Lower lobe of right lung (tissue), 2 donors: ENCODE data around the gene IFNLR1. TPM values are rescaled to one million over a fixed set of nuclear protein-coding genes. Genes with fewer than 3 reads are reported as not detected.

Experiments used
- ATAC-seq, 2 donors: fragments of 200-7000 bp; cut with Tn5 transposase; one replicate each; pipeline ENCODE4 v1.9.1; 2020 to 2022; ENCODE audit warnings: mild to moderate bottlenecking in 2 of 2, moderate library complexity in 2 of 2
- DNase-seq: peaks from one replicate; pipeline ENCODE4 v3.0.0-alpha.2; 2020
- H3K27ac ChIP-seq: fragments of 200-600 bp; one replicate; pipeline ENCODE4 v1.8.0; 2022
- H3K27me3 ChIP-seq: fragments of 200-600 bp; one replicate; pipeline ENCODE4 v1.8.0; 2022; ENCODE audit warnings: low read depth
- H3K36me3 ChIP-seq: fragments of 200-600 bp; one replicate; pipeline ENCODE4 v1.8.0; 2022; ENCODE audit warnings: mild to moderate bottlenecking
- H3K4me1 ChIP-seq: fragments of 200-600 bp; one replicate; pipeline ENCODE4 v1.8.0; 2022
- H3K4me3 ChIP-seq: fragments of 200-600 bp; one replicate; pipeline ENCODE4 v1.8.0; 2022; ENCODE audit warnings: mild to moderate bottlenecking
- H3K9me3 ChIP-seq: fragments of 200-600 bp; one replicate; pipeline ENCODE4 v1.8.0; 2022
- CTCF ChIP-seq: fragments of 200-600 bp; IDR thresholded peaks from one replicate; pipeline ENCODE4 v1.8.0; 2022; ENCODE audit warnings: antibody characterized with exemption, mild to moderate bottlenecking
- intact Hi-C: fragments of 100-400 bp; cut with DNase I; formaldehyde crosslinking; loops from one replicate; pipeline ENCODE4 v1.11.0; 2022
- total RNA-seq: library from RNA; stranded (reverse); fragmentation: NEBNext Ultra II Directional; extraction: Animal tissue kit (Norgen Biotek cat#: 25700); gene quantifications from one replicate; pipeline ENCODE4 v1.2.1, GENCODE V29; 2021
- donor health status: DM: no; HTN: yes; CAD: no; lungs with severe emphysema.

The IFNLR1 gene
- total RNA-seq, 1 donor from 2014 or later = 11.7 TPM

- peaks cover 13% of the 10 kb centered on the region for H3K4me1 ChIP-seq
- H3K9me3 ChIP-seq = no peaks in the 10 kb centered on the region
- H3K36me3 ChIP-seq = no peaks in the 10 kb centered on the region
- DNase-seq (no peak), ATAC-seq (peak; percentile 24 to 37)
- no peak overlapping the region for H3K4me3 ChIP-seq
- H3K27me3 ChIP-seq = peaks cover 10% of the 10 kb centered on the region
- TF ChIP-seq CTCF = no peak
- intact Hi-C loops = no loop called here
- no peak overlapping the region for H3K27ac ChIP-seq
Observed at GRCh38 chr1:24149866-24150233, 37.2 kb downstream of the IFNLR1 start.

DNA sequence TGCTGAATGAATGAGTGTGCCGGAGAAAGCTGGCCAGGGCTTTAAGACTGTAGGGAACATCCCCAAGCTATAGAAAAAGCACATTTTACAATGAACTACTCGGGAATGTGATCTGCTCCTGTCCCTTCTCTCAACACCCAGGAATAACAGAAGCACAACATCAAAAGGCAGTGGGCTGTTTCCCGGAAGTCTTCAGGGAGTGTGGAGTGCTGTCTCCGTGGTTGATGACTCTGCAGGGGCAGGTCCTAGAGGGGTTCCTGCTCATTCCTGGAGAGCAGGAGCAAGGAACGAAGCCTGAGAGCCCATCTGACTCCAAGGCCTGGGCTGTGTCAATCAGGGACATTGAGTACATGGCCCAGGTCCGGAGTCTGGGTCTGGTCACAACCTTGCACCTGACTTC is 39.3 kb downstream of the IFNLR1 start:
- ATAC-seq (no peak), DNase-seq (no peak)
- no peak for TF ChIP-seq CTCF
- Histone ChIP-seq H3K36me3 (no peaks in the 10 kb centered on the region), H3K27ac (no peak overlapping the region), H3K4me1 (peaks cover 13% of the 10 kb centered on the region), H3K4me3 (no peak overlapping the region), H3K27me3 (peaks cover 8% of the 10 kb centered on the region), H3K9me3 (no peaks in the 10 kb centered on the region)
- intact Hi-C loops = no loop called here

GRCh38 chr1:24147194-24147593 is 39.9 kb downstream of the IFNLR1 start:
- ATAC-seq (no peak), DNase-seq (no peak)
- Histone ChIP-seq H3K36me3 (no peaks in the 10 kb centered on the region), H3K27me3 (peaks cover 3% of the 10 kb centered on the region), H3K4me3 (no peak overlapping the region), H3K4me1 (peaks cover 13% of the 10 kb centered on the region), H3K9me3 (no peaks in the 10 kb centered on the region), H3K27ac (no peak overlapping the region)
- intact Hi-C loops = no loop called here
- no peak for TF ChIP-seq CTCF

DNA sequence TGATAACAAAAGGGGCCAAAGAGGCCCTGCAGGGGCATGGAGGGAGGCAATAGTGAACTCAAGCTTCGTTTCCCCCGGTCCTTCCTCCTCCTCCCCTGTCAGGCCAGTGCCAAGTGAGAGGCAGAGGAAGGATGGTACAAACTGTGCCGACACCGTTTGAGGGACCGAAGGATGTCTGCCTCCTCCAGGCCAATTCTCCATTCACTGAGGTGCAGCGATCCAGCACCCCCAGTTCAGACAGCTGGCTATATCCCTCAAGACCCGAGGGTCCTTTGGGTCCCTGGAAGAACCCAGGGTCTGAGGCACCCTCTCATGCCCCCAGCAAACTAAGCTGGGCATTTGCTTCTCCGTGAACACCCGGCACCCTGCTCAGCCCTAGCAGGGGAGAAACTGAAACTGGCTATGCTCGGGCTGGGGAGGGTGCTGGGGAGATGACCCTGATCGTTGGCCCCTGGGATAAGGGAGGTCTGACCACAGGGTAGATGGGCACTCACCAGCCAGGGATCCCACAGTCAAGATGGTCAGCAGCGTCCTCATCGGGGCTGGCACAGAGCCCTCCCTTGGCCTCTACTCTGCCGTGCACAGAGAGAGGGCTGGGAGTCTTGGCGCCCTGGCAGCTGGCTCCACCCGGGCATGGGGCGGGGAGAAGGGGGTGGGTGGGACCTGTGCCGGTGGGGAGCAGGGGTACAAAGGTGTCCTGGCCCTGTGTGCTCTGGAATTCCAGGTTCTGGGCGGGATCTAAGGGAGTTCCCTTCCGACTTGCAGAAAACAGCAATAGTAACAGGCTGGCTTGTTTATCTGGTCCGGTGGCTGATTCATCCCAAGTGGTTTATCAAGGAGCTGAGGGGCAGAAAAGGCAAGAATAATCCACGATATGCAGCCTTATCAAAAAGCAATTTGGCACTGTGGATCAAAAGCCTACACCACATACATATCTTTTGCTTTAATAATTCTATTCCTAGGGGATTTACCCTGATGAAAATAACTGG is 44.2 kb downstream of the IFNLR1 start, which contains the start of gene IL22RA1:
Gene IL22RA1 (minus strand): TSS at position 595 of the 989 bp plus-strand sequence. CDS start 58 bp downstream, at position 537.
- peak within 1 kb of the TSS; percentile 55 for H3K4me3 ChIP-seq
- no peaks in the 10 kb centered on the region for H3K36me3 ChIP-seq
- no peak within 1 kb of the TSS for H3K27ac ChIP-seq
- DNase-seq (no peak), ATAC-seq (peak; percentile 53 to 74)
- H3K4me1 ChIP-seq = no peaks in the 10 kb centered on the region
- TF ChIP-seq CTCF = no peak
- H3K27me3 ChIP-seq = no peaks in the 10 kb centered on the region
- intact Hi-C loops = no loop called here
- H3K9me3 ChIP-seq = no peaks in the 10 kb centered on the region

- no peak for DNase-seq
Observed at GRCh38 chr1:24141311-24141997, 45.6 kb downstream of the IFNLR1 start.

More at GRCh38 chr1:24141311-24141997, 45.6 kb downstream of the IFNLR1 start:
- Histone ChIP-seq H3K27me3 (no peaks in the 10 kb centered on the region), H3K9me3 (no peaks in the 10 kb centered on the region), H3K36me3 (no peaks in the 10 kb centered on the region), H3K4me3 (no peak overlapping the region), H3K27ac (no peak overlapping the region), H3K4me1 (no peaks in the 10 kb centered on the region)
- TF ChIP-seq CTCF = no peak
- ATAC-seq = peak in 1 of 2 donors; percentile 6
- intact Hi-C loops = no loop called here
